H1 (cell line): Measurements from ENCODE around the gene POU3F1. TPM values are rescaled to one million over a fixed set of nuclear protein-coding genes. Genes with fewer than 3 reads are reported as not detected.

Experiments
- CTCF ChIA-PET: fragments of 300-600 bp; sonication (Branson Sonifier 250); formaldehyde crosslinking; loops from one replicate; lab custom pipeline; 2021; ENCODE audit not compliant: partially characterized antibody; lab: Charles Lee
- POLR2A ChIA-PET: fragments of 300-600 bp; sonication (Branson Sonifier 250); formaldehyde crosslinking; loops from one replicate; lab custom pipeline; 2021; ENCODE audit warnings: inconsistent platforms; ENCODE audit not compliant: partially characterized antibody; lab: Charles Lee
- DNase-seq, 2 experiments: peaks; one replicate each; pipeline versions ENCODE4 v3.0.0 to v3.0.0-alpha.2; 2010 to 2022; ENCODE audit warnings: low spot score in 2 of 2, low read depth in 1 of 2, mixed read lengths in 1 of 2
- FAIRE-seq: peaks from 2 replicates; lab custom pipeline; 2011; peaks lifted over from hg19 to GRCh38; lab: Jason Lieb, UNC
- H2AFZ ChIP-seq: 2 replicates; pipeline ENCODE4 v1.8.1; 2012; ENCODE audit warnings: low read length, inconsistent platforms
- H2AK5ac ChIP-seq: 2 replicates; pipeline ENCODE4 v1.6.1; 2013; ENCODE audit warnings: low read depth, low read length
- H2BK120ac ChIP-seq: replicated peaks from 2 replicates; pipeline ENCODE3; 2013; ENCODE audit warnings: low read depth, low read length, inconsistent platforms
- H2BK12ac ChIP-seq: 2 replicates; pipeline ENCODE4 v1.6.1; 2013; ENCODE audit warnings: low read depth, low read length
- H2BK15ac ChIP-seq: 2 replicates; pipeline ENCODE4 v1.6.1; 2013; ENCODE audit warnings: low read length
- H2BK20ac ChIP-seq: 2 replicates; pipeline ENCODE4 v1.6.1; 2013; ENCODE audit warnings: low read length
- H2BK5ac ChIP-seq: 2 replicates; pipeline ENCODE4 v1.6.1; 2013; ENCODE audit warnings: low read depth, low read length
- H3K14ac ChIP-seq: 2 replicates; pipeline ENCODE4 v1.6.1; 2013; ENCODE audit warnings: inconsistent platforms; ENCODE audit not compliant: insufficient read length
- H3K18ac ChIP-seq: 2 replicates; pipeline ENCODE4 v1.6.1; 2013; ENCODE audit warnings: low read length; ENCODE audit errors: extremely low read depth
- H3K23ac ChIP-seq: 2 replicates; pipeline ENCODE4 v1.6.1; 2013; ENCODE audit warnings: inconsistent platforms; ENCODE audit not compliant: insufficient read length
- H3K23me2 ChIP-seq: 2 replicates; pipeline ENCODE4 v1.6.1; 2013; ENCODE audit warnings: low read depth, low read length
- H3K27ac ChIP-seq: 2 replicates; pipeline ENCODE4 v1.6.1; 2011; ENCODE audit warnings: low read depth, low read length, inconsistent platforms
- H3K27me3 ChIP-seq, 4 experiments: replicated peaks in 1 of 4; 1 replicate in 1 of 4; 2 replicates in 3 of 4; pipeline versions ENCODE4 v1.6.1 to v1.8.1; 2011 to 2013; ENCODE audit warnings: low read length in 3 of 4, mild to moderate bottlenecking in 3 of 4, inconsistent platforms in 2 of 4, mixed read lengths in 2 of 4, moderate library complexity in 1 of 4; ENCODE audit not compliant: control insufficient read depth in 3 of 4, insufficient read depth in 3 of 4; ENCODE audit errors: extremely low read depth in 1 of 4
- H3K36me3 ChIP-seq, 4 experiments: 2 replicates each; pipeline versions ENCODE4 v1.6.1 to v1.8.1; 2011 to 2013; ENCODE audit warnings: mild to moderate bottlenecking in 4 of 4, low read length in 3 of 4, moderate library complexity in 2 of 4, control low read depth in 1 of 4, inconsistent platforms in 1 of 4; ENCODE audit not compliant: insufficient read depth in 4 of 4, control insufficient read depth in 2 of 4
- H3K4ac ChIP-seq: replicated peaks from 2 replicates; pipeline ENCODE3; 2013; ENCODE audit warnings: low read length, low read depth, mixed read lengths, inconsistent platforms; ENCODE audit not compliant: insufficient read length
- H3K4me1 ChIP-seq, 4 experiments: replicated peaks in 1 of 4; 1 replicate in 1 of 4; 2 replicates in 3 of 4; pipeline versions ENCODE4 v1.6.1 to v1.8.1; 2011 to 2013; ENCODE audit warnings: low read length in 3 of 4, inconsistent platforms in 2 of 4, mixed read lengths in 1 of 4; ENCODE audit not compliant: insufficient read depth in 4 of 4, control insufficient read depth in 3 of 4
- H3K4me2 ChIP-seq, 2 experiments: 2 replicates each; pipeline versions ENCODE4 v1.6.1 to v1.8.1; 2011 to 2013; ENCODE audit warnings: low read depth in 2 of 2, low read length in 2 of 2, control low read depth in 1 of 2, inconsistent platforms in 1 of 2, mild to moderate bottlenecking in 1 of 2; ENCODE audit not compliant: insufficient read depth in 1 of 2
- H3K4me3 ChIP-seq, 4 experiments: fragments of 200-600, 300-600 bp in 1 of 4; sonication (generic), shearing (Covaris generic), sonication (Bioruptor Twin) in 1 of 4; 2 replicates each; pipeline versions ENCODE4 v1.5.1 to v1.8.1; 2011 to 2016; ENCODE audit warnings: low read length in 4 of 4, low read depth in 3 of 4, control low read depth in 2 of 4, inconsistent platforms in 2 of 4, mild to moderate bottlenecking in 2 of 4, mixed read lengths in 1 of 4, moderate library complexity in 1 of 4; ENCODE audit not compliant: insufficient read depth in 2 of 4; ENCODE audit errors: extremely low read depth in 1 of 4
- H3K56ac ChIP-seq: replicated peaks from 2 replicates; pipeline ENCODE3; 2013; ENCODE audit warnings: low read depth, mild to moderate bottlenecking, mixed read lengths, low read length, inconsistent platforms; ENCODE audit not compliant: insufficient read length
- H3K79me1 ChIP-seq: 2 replicates; pipeline ENCODE4 v1.6.1; 2013; ENCODE audit warnings: low read depth, low read length, control low read depth
- H3K79me2 ChIP-seq, 2 experiments: 2 replicates each; pipeline versions ENCODE4 v1.6.1 to v1.8.1; 2012 to 2013; ENCODE audit warnings: low read length in 2 of 2, mild to moderate bottlenecking in 2 of 2, inconsistent platforms in 1 of 2; ENCODE audit not compliant: insufficient read depth in 2 of 2, control insufficient read depth in 1 of 2
- H3K9ac ChIP-seq, 4 experiments: replicated peaks in 1 of 4; 1 replicate in 1 of 4; 2 replicates in 3 of 4; pipeline versions ENCODE4 v1.6.1 to v1.8.1; 2011 to 2013; ENCODE audit warnings: low read depth in 3 of 4, low read length in 3 of 4, control low read depth in 2 of 4, mild to moderate bottlenecking in 2 of 4, moderate library complexity in 2 of 4, inconsistent platforms in 1 of 4; ENCODE audit errors: extremely low read depth in 1 of 4
- H3K9me3 ChIP-seq, 2 experiments: 2 replicates each; pipeline versions ENCODE4 v1.6.1 to v1.8.1; 2012 to 2013; ENCODE audit warnings: mild to moderate bottlenecking in 2 of 2, moderate library complexity in 2 of 2, control low read depth in 1 of 2, inconsistent platforms in 1 of 2, low read depth in 1 of 2, low read length in 1 of 2, mixed read lengths in 1 of 2; ENCODE audit not compliant: insufficient read depth in 2 of 2
- H4K20me1 ChIP-seq, 2 experiments: replicated peaks in 1 of 2; 2 replicates each; pipeline versions ENCODE3 to v1.8.1; 2011 to 2013; ENCODE audit warnings: inconsistent platforms in 2 of 2, low read length in 2 of 2, mild to moderate bottlenecking in 1 of 2; ENCODE audit not compliant: insufficient read depth in 2 of 2, control insufficient read depth in 1 of 2
- H4K5ac ChIP-seq: 2 replicates; pipeline ENCODE4 v1.6.1; 2013; ENCODE audit warnings: low read length, low read depth, mixed read lengths, inconsistent platforms; ENCODE audit not compliant: insufficient read length
- H4K8ac ChIP-seq: 2 replicates; pipeline ENCODE4 v1.8.0; 2013; ENCODE audit warnings: mild to moderate bottlenecking, moderate library complexity, low read length, inconsistent platforms; ENCODE audit not compliant: insufficient read depth; ENCODE audit errors: extremely low read depth
- H4K91ac ChIP-seq: replicated peaks from 2 replicates; pipeline ENCODE3; 2013; ENCODE audit warnings: low read length, mixed read lengths, inconsistent platforms; ENCODE audit not compliant: insufficient read length
- CBX8 ChIP-seq: fragments of 300-800, 300-1000 bp; sonication (generic); IDR thresholded peaks from 2 replicates; pipeline ENCODE4 v1.7.1; 2016; ENCODE audit warnings: low read depth, low read length, borderline replicate concordance
- CREB1 ChIP-seq: IDR thresholded peaks from 2 replicates; pipeline ENCODE4 v1.6.1; 2012; ENCODE audit warnings: inconsistent platforms
- CTCF ChIP-seq, 3 experiments: IDR thresholded peaks; 1 replicate in 2 of 3; 2 replicates in 1 of 3; pipeline versions ENCODE4 v1.5.1 to v1.6.1; 2011; ENCODE audit warnings: low read length in 3 of 3, mild to moderate bottlenecking in 3 of 3, inconsistent platforms in 2 of 3, low read depth in 1 of 3, moderate library complexity in 1 of 3; ENCODE audit not compliant: insufficient read depth in 1 of 3; ENCODE audit errors: control extremely low read depth in 1 of 3
- EGR1 ChIP-seq: IDR thresholded peaks from 2 replicates; pipeline ENCODE4 v1.6.1; 2011; ENCODE audit warnings: low read depth, low read length, borderline replicate concordance
- JUND ChIP-seq: IDR thresholded peaks from 2 replicates; pipeline ENCODE4 v1.6.1; 2011; ENCODE audit warnings: mild to moderate bottlenecking, improper control_type of control experiment, low read length
- RAD21 ChIP-seq, 2 experiments: IDR thresholded peaks in 1 of 2; conservative IDR thresholded peaks in 1 of 2; 2 replicates each; pipeline ENCODE4 v1.6.1; 2011; ENCODE audit warnings: low read depth in 2 of 2, low read length in 2 of 2, improper control_type of control experiment in 1 of 2, inconsistent platforms in 1 of 2, mild to moderate bottlenecking in 1 of 2, moderate library complexity in 1 of 2
- TAF7 ChIP-seq: optimal IDR thresholded peaks from 2 replicates; pipeline ENCODE3; 2011; ENCODE audit warnings: low read depth, mild to moderate bottlenecking, inconsistent platforms, low read length, moderate library complexity, borderline replicate concordance
- WGBS, 2 experiments: shearing (Covaris generic) in 1 of 2; methylation state at CpG; one replicate each; pipeline versions ENCODE4 v1.1.6 to v1.1.7; 2013 to 2015; ENCODE audit warnings: low lambda C conversion rate in 2 of 2, mixed read lengths in 2 of 2, inconsistent platforms in 1 of 2, low coverage in 1 of 2, missing lambda C conversion rate in 1 of 2; ENCODE audit not compliant: insufficient replicate concordance in 2 of 2, insufficient coverage in 1 of 2, insufficient read length in 1 of 2; ENCODE audit errors: extremely low coverage in 1 of 2, missing lambda C conversion rate in 1 of 2; 5-methylcytosine and 5-hydroxymethylcytosine counted together
- polyA plus RNA-seq, 7 experiments: library from polyadenylated mRNA; depleted of rRNA in 3 of 7; stranded (reverse) in 5 of 7; unstranded in 2 of 7; fragments of >200 nt in 5 of 7; fragments of 200-250 nt in 2 of 7; gene quantifications; 1 replicate in 5 of 7; 2 replicates in 1 of 7; 4 replicates in 1 of 7; pipeline versions ENCODE4 v1.2.1 to v1.2.3, GENCODE V29; 2011 to 2013; ENCODE audit warnings: missing spikeins in 2 of 7, mixed read lengths in 2 of 7
- total RNA-seq: library from RNA; stranded (reverse); fragmentation: NEBNext Ultra II Directional; extraction: Animal tissue kit (Norgen Biotek cat#: 25700); gene quantifications from 2 replicates; pipeline ENCODE4 v1.2.1, GENCODE V29; 2021

POU3F1 gene
- total and polyA plus RNA-seq, 2 of the 8 experiments (the other 6 are each of a cell fraction or from before 2014, with no cell fraction given): 4.2 to 10.8 TPM

- Histone ChIP-seq H4K20me1 (peaks cover 0 to 4% of the 10 kb centered on the region in 2 experiments), H3K79me1 (no peaks in the 10 kb centered on the region), H3K79me2 (no peaks in the 10 kb centered on the region), H2BK120ac (no peak overlapping the region), H4K8ac (no peak overlapping the region), H2BK15ac (no peak overlapping the region), H3K4me2 (no peak overlapping the region), H2AK5ac (no peak overlapping the region), H3K9me3 (no peaks in the 10 kb centered on the region), H3K27ac (no peak overlapping the region), H3K18ac (no peak overlapping the region), H3K27me3 (no peaks in the 10 kb centered on the region), H2AFZ (no peak overlapping the region), H2BK20ac (no peak overlapping the region), H3K4me1 (peaks cover 12 to 36% (median 25%) of the 10 kb centered on the region in 4 experiments), H3K4ac (no peak overlapping the region), H3K9ac (no peak overlapping the region), H3K14ac (no peak overlapping the region), H3K36me3 (peaks cover 19 to 36% (median 33%) of the 10 kb centered on the region in 4 experiments), H4K91ac (no peak overlapping the region), H2BK12ac (no peak overlapping the region; the same call in 1 of the 2 replicates), H4K5ac (no peak overlapping the region), H3K23me2 (no peaks in the 10 kb centered on the region), H3K4me3 (no peak overlapping the region), H2BK5ac (peak overlapping the region; percentile 35; the same call in 1 of the 2 replicates), H3K56ac (no peak overlapping the region), H3K23ac (no peak overlapping the region)
- ChIA-PET CTCF (interaction anchor here (0.6 to 7.2 kb wide), 45 partner anchors 8 to 812 kb away, joined by 3 to 88 read pairs (median 3); partner anchors contain the start of genes SF3A3 and UTP11), POLR2A (interaction anchor here (0.8 to 6.3 kb wide), 11 partner anchors 10 to 46 kb away, joined by 3 to 59 read pairs (median 3); partner anchors contain the start of gene UTP11)
- FAIRE-seq: peak; percentile 52
- no peak for DNase-seq
- 79% methylated on average over 8 of the region's 8 CpGs; no CpG with 5 or more reads in 1 of the 2 experiments for WGBS, 2 experiments
- TF ChIP-seq RAD21 (IDR thresholded peaks at IDR 0.05 in 1 of 2, conservative IDR thresholded peaks at IDR 0.05 in 1 of 2; ENCODE audit: low read depth in 2 of 2, low read length in 2 of 2) (peak; percentile 89 to 92), EGR1 (no peak), TAF7 (no peak), CBX8 (no peak), CREB1 (0 out of 2 replicates have a peak, but pooled peaks have one; percentile 14), JUND (no peak), CTCF (IDR thresholded peaks at IDR 0.05; ENCODE audit: control extremely low read depth in 1 of 3, insufficient read depth in 1 of 3, low read depth in 1 of 3, low read length in 3 of 3) (peak; percentile 77 to 86 (median 80))
Observed at GRCh38 chr1:38026592-38027200, 19.9 kb downstream of the POU3F1 start.
